ENCODE data around the gene CDKN2AIPNL.

CDKN2AIPNL gene

DNA sequence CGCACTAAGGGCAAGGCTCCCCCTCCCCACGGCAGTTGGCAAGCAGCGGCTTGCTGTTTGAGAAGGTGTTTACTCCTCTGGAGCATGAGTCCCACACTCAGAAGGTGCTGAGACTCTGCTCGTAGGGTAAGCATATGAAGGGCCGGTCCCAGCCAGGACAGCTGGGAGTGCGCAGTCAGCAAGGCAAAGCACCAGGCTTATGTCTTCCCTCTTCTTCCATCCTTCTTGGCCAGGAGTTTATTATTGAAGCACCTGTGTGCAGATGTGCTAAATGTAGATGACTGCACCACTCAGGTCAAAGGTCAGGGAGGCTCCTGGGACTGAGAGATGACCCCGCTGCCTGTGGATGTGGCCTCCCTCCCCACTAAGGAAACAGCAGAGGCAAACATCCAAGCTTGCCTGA lies 27.0 kb upstream of the CDKN2AIPNL start:
- H3K4me3 ChIP-seq (ENCODE audit: low read depth, low read length), result no peak overlapping the region
- TF ChIP-seq, protein P1, sequence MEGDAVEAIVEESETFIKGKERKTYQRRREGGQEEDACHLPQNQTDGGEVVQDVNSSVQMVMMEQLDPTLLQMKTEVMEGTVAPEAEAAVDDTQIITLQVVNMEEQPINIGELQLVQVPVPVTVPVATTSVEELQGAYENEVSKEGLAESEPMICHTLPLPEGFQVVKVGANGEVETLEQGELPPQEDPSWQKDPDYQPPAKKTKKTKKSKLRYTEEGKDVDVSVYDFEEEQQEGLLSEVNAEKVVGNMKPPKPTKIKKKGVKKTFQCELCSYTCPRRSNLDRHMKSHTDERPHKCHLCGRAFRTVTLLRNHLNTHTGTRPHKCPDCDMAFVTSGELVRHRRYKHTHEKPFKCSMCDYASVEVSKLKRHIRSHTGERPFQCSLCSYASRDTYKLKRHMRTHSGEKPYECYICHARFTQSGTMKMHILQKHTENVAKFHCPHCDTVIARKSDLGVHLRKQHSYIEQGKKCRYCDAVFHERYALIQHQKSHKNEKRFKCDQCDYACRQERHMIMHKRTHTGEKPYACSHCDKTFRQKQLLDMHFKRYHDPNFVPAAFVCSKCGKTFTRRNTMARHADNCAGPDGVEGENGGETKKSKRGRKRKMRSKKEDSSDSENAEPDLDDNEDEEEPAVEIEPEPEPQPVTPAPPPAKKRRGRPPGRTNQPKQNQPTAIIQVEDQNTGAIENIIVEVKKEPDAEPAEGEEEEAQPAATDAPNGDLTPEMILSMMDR (IDR thresholded peaks at IDR 0.05; ENCODE audit: borderline replicate concordance, insufficient read depth, low read depth, low read length), result no peak

DNA sequence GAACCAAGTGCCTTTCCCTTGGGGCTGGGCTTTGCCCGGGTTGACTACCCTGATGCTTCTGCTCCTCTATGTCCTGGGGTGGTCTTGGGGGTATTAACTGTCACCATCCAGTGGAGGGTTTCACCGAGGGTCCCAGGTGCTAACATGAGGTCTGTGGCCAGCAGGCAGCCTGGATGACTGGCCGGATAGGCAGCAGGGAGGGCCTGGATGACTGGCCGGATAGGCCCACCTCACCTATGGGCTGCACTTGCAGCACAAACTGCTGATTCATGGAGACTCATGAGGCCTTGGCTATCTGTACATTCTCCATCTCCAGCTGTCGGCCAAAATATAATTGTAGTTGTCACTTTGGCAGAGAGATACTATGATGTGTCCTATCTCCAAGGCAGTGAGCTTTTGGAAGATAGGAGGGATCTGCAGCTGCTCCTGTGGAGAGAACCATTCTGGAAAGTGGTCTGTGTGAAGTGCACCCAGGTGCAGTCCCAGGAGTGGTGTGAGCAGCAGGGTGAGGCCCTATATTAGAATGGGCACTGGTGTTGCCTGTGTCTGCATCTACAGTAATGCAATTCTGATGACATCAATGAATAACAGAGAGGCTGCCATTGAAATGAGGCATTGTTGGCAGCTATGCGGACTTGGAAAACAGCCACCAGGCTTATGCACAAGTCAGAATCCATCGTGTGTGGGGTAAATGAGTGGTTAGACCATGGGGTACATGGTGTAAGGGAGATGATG lies 26.3 kb upstream of the CDKN2AIPNL start:
- TF ChIP-seq, protein P1 (IDR thresholded peaks at IDR 0.05; ENCODE audit: borderline replicate concordance, insufficient read depth, low read depth, low read length), result no peak
- H3K4me3 ChIP-seq (ENCODE audit: low read depth, low read length), result no peak overlapping the region

DNA sequence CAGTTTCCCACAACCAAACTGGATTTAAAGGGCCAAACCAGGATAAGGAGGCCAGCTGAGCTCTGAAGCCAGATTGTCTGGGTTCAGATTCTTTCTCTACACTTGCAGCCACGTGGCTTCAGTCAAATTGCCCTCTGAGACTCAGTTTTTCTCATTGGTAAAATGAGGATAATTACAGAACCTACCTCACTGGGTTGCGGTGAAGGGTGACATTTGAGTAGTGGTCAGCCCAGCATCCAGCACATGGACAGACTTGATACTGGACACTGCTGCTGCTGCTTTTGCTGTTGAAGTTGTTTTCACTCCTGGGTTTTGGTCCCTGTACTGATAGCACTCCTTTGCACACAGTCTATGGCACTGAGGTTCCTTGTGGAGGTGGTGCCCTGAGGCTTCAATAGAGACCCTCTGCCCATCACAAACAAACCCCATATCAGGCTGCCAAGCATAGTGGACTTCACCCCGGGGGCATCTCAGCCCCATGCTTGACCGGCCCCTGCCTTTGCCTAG lies 25.7 kb upstream of the CDKN2AIPNL start:
- TF ChIP-seq, protein P1 (IDR thresholded peaks at IDR 0.05; ENCODE audit: borderline replicate concordance, insufficient read depth, low read depth, low read length), result no peak

DNA sequence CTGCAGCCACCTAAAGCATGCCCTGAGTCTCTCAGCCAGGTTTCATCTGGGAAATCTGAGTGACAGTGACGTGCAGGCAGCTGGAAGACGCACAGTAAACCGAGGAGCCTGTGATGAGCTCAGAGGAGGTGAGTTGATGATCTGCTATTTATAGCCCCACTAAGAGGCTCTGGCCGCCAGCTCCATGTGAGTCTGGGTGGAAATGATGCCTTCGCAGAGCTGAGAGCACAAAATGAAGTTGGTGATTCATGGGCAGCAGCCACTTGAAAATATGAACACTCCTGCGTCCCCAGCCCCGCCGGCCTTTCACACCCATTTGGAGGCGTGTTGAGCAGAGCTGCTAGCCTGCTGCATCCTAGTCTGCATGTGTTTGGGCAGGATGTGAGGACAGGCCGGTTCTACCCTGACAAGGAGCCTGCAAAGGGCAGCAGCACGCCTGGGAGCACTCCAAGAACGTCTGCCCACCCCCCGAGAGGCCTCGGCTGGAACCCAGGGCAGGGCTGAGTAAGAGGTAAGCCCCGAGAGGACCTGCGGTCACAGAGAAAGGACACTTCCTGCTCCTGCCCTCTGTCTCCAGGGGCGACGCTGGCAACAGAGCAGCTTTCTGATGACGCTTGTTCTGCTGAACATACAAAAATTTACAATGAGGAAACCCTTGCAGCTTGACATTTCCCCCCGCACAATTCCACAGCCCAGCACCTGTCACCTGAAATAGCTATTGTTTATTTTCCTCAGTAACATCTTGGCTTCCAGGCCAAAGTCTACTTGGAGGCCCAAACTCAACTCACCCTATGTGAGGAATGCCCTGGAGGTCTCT lies 25.1 kb upstream of the CDKN2AIPNL start:
- peak overlapping the region; percentile 6 for H3K4me3 ChIP-seq (ENCODE audit: low read depth, low read length)
- TF ChIP-seq, protein P1 (IDR thresholded peaks at IDR 0.05; ENCODE audit: borderline replicate concordance, insufficient read depth, low read depth, low read length), result no peak

More for the DNA sequence above, 25.7 kb upstream of the CDKN2AIPNL start:
- H3K4me3 ChIP-seq (ENCODE audit: low read depth, low read length), result no peak overlapping the region

DNA sequence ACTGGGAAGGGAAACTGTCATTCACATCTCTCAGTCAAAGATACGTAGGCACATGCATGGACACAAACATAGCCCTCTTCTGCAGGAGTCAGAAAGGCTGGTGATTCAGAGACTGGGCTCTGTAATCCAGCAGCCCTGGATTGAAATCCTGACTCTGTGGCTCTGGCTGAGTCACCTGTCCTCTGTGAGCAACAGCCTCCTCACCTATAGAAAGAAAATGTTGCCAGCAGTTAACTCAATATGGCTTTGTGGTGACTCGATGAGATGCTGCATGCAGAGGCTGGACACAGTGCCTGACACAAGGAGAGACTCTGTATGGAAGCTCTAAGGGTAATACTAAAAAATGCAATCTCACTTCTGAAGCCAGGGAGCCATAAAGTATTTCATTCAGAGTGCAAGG lies 23.9 kb upstream of the CDKN2AIPNL start:
- TF ChIP-seq, protein P1 (IDR thresholded peaks at IDR 0.05; ENCODE audit: borderline replicate concordance, insufficient read depth, low read depth, low read length), result no peak
- H3K4me3 ChIP-seq (ENCODE audit: low read depth, low read length), result no peak overlapping the region

DNA sequence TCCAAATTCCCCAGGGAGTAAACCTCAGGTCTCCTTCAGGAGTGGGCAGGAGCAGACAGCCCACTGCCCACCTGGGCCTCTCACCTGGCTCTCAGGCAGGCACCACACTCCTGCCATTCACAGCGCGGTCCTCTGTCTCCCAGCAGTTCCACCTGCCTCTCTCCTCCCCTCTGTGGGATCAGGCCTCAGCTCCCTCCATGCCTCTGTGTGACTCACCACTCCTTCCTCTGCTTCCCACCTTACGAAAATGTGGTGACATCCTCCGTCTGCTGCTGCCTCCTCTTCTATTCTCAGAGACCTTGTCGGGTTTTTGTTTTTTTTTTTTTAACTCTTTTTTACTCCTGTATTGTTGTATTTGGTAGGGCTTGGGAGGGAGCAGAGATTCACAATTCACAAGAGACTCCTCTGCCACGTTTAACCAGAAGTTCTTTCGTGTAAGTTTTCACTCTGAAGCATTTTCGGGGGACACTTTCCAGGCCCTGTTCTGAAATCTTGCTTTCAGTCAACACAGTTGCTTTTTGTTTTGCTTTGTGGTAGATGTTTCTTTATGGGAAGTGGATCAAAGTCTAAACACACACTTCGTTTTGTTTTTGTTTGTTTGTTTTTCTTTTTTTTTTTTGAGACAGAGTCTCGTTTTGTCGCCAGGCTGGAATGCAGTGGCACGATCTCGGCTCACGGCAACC lies 21.1 kb upstream of the CDKN2AIPNL start:
- TF ChIP-seq, protein P1 (IDR thresholded peaks at IDR 0.05; ENCODE audit: borderline replicate concordance, insufficient read depth, low read depth, low read length), result no peak
- H3K4me3 ChIP-seq (ENCODE audit: low read depth, low read length), result no peak overlapping the region

Measured in GM12875 (cell line).